Colonic mucosa (tissue), 4 donors: ENCODE data around the gene COPG2. TPM values are rescaled to one million over a fixed set of nuclear protein-coding genes. Genes with fewer than 3 reads are reported as not detected.

Experiments
- DNase-seq: peaks from one replicate; pipeline ENCODE4 v3.0.0-alpha.2; 2020
- H3K27ac ChIP-seq: fragments of 200-600 bp; one replicate; pipeline ENCODE4 v1.8.0; 2021
- H3K27me3 ChIP-seq: fragments of 200-600 bp; one replicate; pipeline ENCODE4 v1.8.0; 2021
- H3K36me3 ChIP-seq: fragments of 200-600 bp; one replicate; pipeline ENCODE4 v1.8.0; 2021
- H3K4me1 ChIP-seq: fragments of 200-600 bp; one replicate; pipeline ENCODE4 v1.8.0; 2021; ENCODE audit warnings: mild to moderate bottlenecking
- H3K4me3 ChIP-seq: fragments of 200-600 bp; one replicate; pipeline ENCODE4 v1.8.0; 2021
- H3K9ac ChIP-seq, 2 donors: one replicate each; pipeline ENCODE4 v1.7.0; 2013; ENCODE audit warnings: control low read depth in 2 of 2, low read depth in 2 of 2, low read length in 2 of 2
- H3K9me3 ChIP-seq: fragments of 200-600 bp; one replicate; pipeline ENCODE4 v1.8.0; 2021
- CTCF ChIP-seq: fragments of 200-600 bp; IDR thresholded peaks from one replicate; pipeline ENCODE4 v1.8.0; 2022; ENCODE audit warnings: antibody characterized with exemption, mild to moderate bottlenecking
- intact Hi-C: fragments of 100-400 bp; cut with DNase I; formaldehyde crosslinking; loops from one replicate; pipeline ENCODE4 v1.14.1; 2022
- total RNA-seq, 2 donors: library from RNA; stranded (reverse); fragmentation: NEBNext Ultra II Directional in 1 of 2; extraction: Animal tissue kit (Norgen Biotek cat#: 25700) in 1 of 2; gene quantifications; one replicate each; pipeline ENCODE4 v1.2.1, GENCODE V29; 2021
- donor health status: healthy.
- donor health status: DM: no; HTN: no; CAD: no.
- donor health status: DM: no; HTN: no; CAD: no.

COPG2 gene
- total RNA-seq, 2 donors from 2014 or later, result 19.1 to 24.2 TPM

DNA sequence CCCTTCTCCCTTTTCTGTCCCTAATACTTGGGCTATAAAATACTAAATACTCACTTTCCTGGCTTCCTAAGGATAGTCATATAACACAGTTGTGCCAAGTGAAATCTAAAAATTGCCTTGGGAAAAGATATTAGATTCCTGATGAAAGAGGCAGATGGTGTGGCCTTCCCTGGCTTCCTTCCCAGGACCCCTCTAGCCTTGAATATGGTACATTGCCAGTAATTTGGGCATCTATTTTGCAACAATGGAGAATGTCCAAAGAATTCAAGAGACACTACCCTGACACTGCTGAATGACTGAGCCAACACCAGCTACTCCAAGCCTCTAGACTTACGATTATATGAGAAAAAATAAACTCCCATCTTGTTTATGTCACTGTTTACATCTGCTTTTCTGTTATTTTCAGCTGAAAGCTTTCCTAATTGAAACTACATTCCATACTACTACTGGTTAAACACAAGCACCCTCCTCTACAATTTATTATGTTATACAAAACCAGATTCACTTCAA is 17.9 kb downstream of the COPG2 start:
- H3K4me3 ChIP-seq, result no peak overlapping the region
- no peak overlapping the region for H3K27ac ChIP-seq
- intact Hi-C loops, result no loop called here
- H3K9me3 ChIP-seq, result no peaks in the 10 kb centered on the region
- no peaks in the 10 kb centered on the region for H3K27me3 ChIP-seq
- no peak for DNase-seq
- TF ChIP-seq CTCF, result no peak
- no peak overlapping the region for H3K9ac ChIP-seq
- no peaks in the 10 kb centered on the region for H3K36me3 ChIP-seq
- no peaks in the 10 kb centered on the region for H3K4me1 ChIP-seq

GRCh38 chr7:130649004-130649790 is 19.4 kb downstream of the COPG2 start:
- Histone ChIP-seq H3K27ac (no peak overlapping the region), H3K4me1 (no peaks in the 10 kb centered on the region), H3K9me3 (no peaks in the 10 kb centered on the region), H3K4me3 (no peak overlapping the region), H3K9ac (no peak overlapping the region), H3K36me3 (no peaks in the 10 kb centered on the region), H3K27me3 (no peaks in the 10 kb centered on the region)
- no peak for TF ChIP-seq CTCF
- DNase-seq, result no peak
- intact Hi-C loops, result no loop called here

DNA sequence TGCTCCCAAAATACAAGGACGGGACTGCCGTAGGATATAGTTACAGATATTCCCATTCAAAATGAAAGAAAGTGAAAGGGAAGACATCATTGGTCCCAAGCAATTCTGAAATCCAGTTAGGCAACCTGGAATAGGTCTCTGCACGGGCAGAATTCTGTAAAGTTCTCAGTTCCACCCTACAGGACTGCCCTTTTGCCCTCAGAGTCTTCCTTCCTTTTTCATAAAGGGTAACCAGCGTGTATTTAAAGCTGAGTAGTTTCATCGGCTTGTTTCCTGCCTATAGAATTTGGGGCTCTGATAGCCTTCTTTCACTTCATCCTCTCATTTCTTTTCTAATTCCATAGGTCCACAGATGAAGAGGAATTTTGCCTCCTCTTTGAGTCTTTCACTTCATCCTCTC is 20.0 kb downstream of the COPG2 start:
- Histone ChIP-seq H3K4me3 (no peak overlapping the region), H3K9ac (no peak overlapping the region), H3K9me3 (no peaks in the 10 kb centered on the region), H3K36me3 (no peaks in the 10 kb centered on the region), H3K27me3 (no peaks in the 10 kb centered on the region), H3K27ac (no peak overlapping the region), H3K4me1 (no peaks in the 10 kb centered on the region)
- intact Hi-C loops, result no loop called here
- no peak for DNase-seq
- TF ChIP-seq CTCF, result no peak

DNA sequence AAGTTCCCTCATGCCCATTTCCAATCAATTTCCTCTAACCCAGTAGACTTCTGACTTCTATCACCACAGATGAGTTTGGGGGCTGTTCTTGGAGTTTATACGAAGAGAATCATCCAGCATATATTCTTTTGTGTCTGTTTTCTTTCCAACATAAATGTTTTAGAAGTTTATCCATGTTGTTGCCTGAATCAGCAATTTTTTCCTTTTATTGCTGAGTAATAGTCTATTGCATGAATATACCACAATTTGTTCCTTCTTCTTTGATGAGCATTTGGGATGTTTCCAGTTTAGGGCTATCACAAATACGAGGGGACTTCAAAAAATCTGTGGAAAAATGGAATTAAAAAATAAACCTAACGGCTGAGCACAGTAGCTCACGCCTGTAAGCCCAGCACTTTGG is 26.2 kb downstream of the COPG2 start:
- no peaks in the 10 kb centered on the region for H3K9me3 ChIP-seq
- H3K27me3 ChIP-seq, result no peaks in the 10 kb centered on the region
- no peak overlapping the region for H3K4me3 ChIP-seq
- no peak overlapping the region for H3K27ac ChIP-seq
- no peaks in the 10 kb centered on the region for H3K36me3 ChIP-seq
- TF ChIP-seq CTCF, result no peak
- intact Hi-C loops, result no loop called here
- no peak overlapping the region for H3K9ac ChIP-seq
- no peak for DNase-seq
- no peaks in the 10 kb centered on the region for H3K4me1 ChIP-seq

- Histone ChIP-seq H3K27ac (no peak overlapping the region), H3K9me3 (no peaks in the 10 kb centered on the region), H3K4me3 (no peak overlapping the region), H3K9ac (no peak overlapping the region), H3K27me3 (no peaks in the 10 kb centered on the region), H3K4me1 (no peaks in the 10 kb centered on the region), H3K36me3 (no peaks in the 10 kb centered on the region)
- DNase-seq, result no peak
- intact Hi-C loops, result no loop called here
- TF ChIP-seq CTCF, result no peak
Measured at GRCh38 chr7:130641497-130641896, 27.1 kb downstream of the COPG2 start.
